Stimulated activated CD8-positive, alpha-beta memory T cell treated with anti-CD3 and anti-CD28 coated beads, Interleukin-4, amount 100 ng/mL, for 4 hours (primary cell): Measurements from ENCODE around the gene TBC1D32.
"Not testable (repeated sequence)": the region's sequence is repeated elsewhere in the genome, so short reads cannot be mapped to it uniquely, and the experiment has no call there.

Source experiments
- DNase-seq, 2 donors: peaks; one replicate each; pipeline ENCODE4 v3.0.0-alpha.2; 2020; ENCODE audit warnings: low read depth in 2 of 2, low spot score in 1 of 2

Gene TBC1D32

DNA sequence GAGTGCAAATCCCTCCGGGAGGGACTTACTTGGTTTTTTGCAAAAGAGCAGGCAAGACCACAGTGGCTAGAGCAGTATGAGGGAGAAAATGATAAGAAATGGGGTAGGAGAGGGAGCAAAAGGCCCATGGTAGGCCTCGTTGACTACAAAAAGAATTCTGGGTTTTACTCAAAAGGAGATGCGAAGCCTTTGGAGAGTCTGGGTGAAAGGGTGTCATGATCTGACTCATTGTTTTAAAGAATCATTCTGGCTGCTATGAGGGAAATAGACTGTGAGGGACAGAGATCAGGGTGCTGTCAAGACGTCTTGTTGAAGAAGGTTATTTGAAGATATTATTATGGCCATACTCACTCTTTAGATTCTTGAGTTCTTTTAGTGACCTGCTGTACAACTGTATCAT is 13.0 kb downstream of the TBC1D32 start:
- no peak for DNase-seq

DNA sequence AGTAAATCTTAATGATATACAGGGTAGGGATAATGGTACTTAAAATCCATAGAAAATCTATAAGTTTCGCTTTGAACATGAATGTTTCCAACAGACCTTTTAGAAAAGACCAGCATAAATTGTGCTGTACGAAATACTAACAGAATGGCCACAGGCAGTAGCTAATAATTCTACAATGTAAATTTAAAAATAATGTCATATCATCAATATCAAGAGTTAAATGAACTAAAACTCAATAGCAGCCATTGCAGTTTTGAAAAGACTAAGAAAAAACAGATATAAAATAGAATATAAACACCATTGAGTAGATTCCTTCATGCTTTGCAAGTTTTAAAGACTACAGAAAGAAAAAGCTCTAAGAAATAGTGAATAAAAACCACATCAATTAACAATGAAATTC is 14.7 kb downstream of the TBC1D32 start:
- DNase-seq: no peak

DNA sequence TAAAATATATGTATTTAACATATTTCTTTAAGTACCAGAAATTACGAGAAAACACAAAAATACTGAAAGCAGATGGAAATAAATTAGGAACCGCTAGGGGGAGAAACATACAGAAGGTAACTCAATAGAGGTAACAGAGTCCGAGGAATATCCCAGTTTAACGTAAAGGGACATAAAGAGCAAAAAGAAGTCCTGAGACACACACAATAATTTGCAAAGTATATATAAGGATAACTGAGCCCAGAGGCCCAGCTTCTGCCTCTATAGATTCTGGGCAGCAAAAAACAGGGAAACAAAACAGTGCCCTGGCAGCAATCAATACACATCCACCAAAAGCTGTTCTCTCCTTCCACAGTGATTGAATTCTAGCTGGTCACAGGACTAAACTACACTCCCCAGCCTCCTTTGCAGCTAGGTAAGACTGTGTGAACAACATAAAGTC is 15.1 kb downstream of the TBC1D32 start:
- DNase-seq: no peak

DNA sequence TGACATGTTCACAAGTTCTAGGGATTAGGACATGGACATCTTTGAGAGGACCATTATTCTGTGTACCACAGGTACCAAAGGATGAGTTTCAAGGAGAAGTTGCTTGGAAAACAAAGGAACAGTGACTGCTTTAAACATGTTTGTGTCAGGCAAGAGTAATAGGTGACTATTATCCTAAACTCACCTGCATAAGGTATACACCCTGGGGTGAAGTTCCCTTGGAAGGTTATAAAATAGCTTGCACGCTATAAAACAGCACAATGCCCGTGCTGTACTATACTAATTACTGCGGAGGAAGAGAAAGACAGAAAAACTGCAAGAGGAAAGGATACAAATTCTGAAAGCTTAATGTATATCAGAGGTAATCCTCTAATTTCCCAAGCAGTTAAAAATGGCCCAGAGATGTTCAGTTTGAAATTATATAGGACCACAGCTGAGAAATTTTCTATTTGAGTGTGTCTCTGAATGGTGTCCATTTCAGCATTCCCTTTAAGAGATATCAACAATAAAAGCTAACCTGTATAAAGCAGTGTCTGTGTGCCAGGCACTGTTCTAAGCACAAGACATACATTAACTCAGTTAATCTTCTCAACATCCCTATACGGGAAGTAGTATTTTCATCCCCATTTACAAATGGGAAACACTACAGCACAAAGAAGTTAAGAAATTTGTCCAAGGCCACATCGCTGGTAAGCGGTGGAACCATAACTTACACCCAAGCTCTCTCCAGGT is 19.7 kb downstream of the TBC1D32 start:
- no peak for DNase-seq

DNA sequence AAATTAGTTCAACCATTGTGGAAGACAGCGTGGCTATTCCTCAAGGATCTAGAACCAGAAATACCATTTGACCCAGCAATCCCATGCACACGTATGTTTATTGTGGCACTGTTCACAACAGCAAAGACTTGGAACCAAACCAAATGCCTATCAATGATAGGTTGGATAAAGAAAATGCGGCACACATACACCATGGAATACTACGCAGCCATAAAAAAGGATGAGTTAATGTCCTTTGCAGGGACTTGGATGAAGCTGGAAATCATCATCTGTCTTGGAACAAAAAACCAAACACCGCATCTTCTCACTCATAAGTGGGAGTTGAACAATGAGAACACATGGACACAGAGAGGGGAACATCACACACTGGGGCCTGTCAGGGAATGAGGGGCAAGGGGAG is 22.5 kb downstream of the TBC1D32 start:
- DNase-seq: not testable (repeated sequence)

DNA sequence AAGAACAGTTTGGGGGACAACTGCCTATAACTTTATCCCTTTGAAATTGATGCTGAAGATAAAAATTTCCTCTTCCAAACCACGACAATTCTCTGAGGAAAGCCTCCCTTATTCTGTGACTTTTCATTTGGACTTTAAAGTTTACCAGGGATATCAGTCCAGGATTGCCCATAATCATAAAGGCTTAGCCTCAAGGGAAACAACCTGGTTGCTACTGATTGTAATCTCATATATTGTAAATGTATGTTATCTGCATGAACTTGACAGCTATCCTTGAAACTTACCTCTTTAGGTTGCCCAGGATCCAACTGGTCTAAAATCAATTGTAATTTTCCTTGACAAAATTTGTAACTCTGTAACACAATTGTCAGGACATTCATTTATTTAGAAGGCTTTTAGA is 23.8 kb downstream of the TBC1D32 start:
- DNase-seq: no peak

DNA sequence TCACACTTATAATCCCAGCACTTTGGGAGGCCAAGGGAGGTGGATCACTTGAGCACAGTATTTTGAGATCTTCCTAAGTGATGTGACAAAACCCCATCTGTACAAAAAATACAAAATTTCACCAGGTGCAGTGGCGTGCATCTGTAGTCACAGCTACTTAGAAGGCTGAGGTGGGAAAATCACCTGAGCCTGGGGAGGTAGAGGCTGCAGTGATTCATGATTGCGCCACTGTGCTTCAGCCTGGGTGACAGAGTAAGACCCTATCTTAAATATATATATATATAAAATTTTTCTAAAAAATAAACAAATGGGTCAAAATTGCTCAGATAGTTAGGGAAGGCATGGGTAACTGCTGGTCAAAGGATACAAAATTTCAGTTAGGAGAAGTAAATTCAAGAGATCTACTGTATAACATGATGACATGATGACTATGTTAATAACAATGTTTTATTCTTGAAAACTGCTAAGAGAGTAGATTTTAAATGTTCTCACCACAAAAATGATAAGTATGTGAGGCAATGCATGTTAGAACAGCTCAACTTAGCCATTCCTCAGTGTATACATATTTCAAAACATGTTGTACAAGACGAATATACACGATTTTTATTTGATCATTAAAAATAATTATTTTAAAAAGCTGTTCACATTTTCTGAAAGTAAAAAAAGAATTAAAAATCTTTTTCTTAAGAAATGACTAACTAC is 24.4 kb downstream of the TBC1D32 start:
- DNase-seq: no peak

DNA sequence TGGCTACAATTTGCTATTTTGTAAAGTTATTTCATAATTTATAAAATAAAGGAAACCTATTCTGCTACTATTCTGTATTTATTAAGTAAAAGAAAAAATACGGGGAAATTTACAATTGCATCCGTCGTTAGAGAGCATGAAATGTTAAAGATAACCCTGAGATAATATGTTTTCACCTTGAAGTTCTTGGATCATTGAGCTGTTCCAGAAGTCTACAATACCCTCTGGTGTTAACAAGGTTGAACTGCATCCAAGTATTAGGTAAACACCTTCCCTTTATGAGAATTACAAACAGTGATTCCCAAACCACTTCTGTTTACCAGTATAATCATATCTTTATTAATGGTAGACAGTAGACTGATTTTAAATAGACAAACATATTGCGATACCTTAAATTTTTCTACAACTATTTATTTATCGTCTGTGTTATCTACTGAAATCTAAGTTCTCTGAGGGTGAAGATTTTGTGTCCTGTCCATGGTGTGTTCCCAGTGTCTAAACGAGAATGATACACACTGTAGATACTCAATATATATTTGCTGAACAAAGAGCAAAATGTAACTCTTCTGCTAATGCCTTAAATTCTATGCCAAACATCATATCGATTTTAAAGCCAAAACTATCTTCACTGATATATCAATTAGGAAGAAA is 28.2 kb downstream of the TBC1D32 start:
- no peak for DNase-seq

DNA sequence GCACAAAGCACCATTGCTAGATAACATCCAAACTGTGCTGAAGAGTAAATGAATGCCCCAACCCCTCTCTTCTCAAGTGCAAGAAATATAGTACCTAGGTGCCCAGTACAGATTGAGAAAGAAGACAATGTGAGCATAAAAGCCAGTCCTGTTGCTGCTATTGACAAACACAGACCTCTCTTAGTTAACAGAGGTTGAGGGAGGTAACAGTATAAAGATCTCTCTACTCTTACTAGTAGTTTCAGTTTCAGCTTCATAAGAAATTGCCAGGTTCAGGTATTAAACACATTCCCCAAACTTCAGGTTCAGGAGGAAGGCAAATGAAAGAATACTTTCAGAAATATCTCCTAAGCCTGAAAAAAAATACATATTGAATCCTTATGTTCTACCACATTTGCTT is 31.4 kb downstream of the TBC1D32 start:
- no peak for DNase-seq

DNA sequence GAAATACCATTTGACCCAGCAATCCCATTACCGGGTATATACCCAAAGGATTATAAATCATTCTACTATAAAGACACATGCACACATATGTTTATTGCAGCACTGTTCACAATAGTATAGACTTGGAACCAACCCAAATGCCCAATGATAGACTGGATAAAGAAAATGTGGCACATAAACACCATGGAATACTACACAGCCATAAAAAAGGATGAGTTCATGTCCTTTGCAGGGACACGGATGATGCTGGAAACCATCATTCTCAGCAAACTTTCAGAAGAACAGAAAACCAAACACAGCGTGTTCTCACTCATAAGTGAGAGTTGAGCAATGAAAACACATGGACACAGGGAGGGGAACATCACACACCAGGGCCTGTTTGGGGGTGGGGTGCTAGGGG is 33.1 kb downstream of the TBC1D32 start:
- not testable (repeated sequence) for DNase-seq

DNA sequence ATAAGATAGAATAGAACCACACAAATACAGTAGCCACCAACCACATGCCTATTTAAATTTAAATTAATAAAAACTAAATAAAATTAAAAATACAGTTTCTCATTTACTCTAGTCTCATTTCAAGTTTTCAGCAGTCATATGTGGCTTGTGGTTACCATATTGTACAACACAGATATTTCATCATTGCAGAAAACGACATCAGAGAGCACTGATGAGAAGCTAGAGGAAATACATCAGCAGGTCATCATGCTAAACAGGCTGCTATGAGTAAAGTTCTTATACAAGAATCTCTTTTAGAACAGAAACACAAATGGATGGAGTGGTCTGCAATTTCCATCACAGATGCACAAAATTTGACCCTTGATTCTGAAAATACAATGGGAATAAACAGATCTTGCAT is 36.6 kb downstream of the TBC1D32 start:
- no peak for DNase-seq

DNA sequence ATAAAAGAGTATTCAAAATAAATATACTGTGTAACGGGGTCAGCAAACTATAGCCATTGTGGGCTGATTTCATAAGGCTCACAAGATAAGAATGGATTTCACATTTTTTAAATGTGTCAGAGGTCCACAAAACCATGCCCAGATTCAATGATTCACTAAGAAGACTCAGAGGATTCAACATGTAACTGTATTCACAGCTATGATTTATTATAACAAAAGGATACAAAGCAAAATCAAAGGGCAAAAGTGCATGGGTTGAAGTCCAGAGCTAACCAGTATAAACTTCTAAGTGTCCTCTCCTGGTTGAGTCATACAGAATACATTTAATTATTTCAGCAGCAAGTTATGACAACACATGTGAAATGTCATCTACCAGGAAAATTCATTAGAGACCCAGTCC is 49.2 kb downstream of the TBC1D32 start:
- DNase-seq: no peak

DNA sequence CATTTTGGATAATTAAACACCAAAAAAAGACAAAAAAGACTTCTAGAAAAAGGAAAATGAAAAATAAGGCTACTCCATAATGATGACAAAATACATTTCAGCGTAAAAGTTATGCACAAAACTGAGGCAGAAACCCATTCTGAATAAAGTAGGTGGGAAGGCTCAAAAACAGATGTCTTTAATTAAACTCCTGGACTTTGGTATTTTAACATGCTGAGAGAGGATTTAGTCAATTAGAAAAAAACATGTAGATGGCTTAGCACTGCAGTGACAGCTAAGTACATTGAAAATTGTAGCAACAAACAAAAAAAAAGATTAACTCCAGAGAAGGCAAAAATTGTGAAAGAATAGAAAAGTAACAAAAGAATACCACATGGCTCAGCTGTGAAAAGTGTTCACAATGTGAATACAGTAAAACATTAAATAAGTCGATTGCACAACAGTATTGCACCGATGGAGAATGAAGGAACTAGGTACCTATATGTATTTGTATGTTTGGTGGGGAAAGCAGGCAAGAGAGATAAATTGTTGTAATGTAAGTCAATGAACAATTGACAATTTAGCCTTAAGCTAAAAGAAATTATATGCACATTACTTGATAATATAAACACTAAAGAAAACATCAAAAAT is 59.5 kb downstream of the TBC1D32 start:
- DNase-seq: no peak

DNA sequence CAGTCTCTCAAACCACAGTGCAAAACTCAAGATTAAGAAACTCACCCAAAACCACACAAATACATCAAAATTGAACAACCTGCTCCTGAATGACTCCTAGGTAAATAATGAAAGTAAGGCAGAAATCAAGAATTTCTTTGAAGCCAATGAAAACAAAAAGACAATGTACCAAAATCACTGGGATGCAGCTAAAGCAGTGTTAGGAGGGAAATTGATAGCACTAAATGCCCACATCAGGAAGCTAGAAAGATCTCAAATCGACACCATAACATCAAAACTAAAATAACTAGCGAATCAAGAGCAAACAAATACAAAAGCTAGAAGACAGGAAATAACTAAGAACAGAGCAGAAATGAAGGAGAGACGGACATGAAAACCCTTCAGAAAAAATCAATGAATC is 70.5 kb downstream of the TBC1D32 start:
- no peak for DNase-seq

DNA sequence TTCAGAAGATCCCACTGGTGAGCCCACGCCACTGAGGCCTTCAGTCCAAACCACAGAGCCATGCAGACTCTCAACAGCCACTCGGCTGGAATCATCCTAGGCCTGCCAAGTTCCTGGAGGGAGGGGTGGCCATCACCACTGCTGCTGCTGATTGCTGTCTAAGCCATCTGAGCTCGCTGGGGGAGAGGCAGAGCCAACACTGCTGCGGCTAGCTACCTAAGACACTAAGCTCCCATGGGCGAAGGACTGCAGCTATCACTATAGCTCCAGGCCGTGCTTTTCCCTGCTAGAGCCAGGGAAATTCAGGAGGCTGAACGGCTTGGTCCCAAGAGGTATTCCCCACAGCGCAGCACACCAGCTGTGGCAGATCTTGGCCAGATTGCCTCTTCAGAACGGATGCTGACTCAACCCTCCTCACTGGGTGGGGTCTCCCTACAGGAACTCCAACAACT is 73.6 kb downstream of the TBC1D32 start:
- DNase-seq: no peak

DNA sequence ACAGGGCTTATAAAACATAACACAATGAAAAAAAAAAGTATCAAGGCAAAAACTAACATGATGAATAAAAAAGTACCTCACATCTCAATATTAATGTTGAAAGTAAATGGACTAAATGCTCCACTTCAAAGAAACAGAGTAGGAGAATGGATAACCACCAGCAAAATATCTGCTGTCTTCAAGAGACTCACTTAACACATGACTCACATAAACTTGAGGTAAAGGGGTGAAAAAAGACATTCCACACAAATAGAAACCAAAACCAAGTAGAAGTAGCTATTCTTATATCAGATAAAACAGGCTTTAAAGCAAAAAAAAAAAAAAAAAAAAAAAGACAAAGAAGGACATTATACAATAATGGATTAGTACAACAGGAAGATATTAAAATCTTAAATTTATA is 86.9 kb downstream of the TBC1D32 start:
- no peak for DNase-seq

DNA sequence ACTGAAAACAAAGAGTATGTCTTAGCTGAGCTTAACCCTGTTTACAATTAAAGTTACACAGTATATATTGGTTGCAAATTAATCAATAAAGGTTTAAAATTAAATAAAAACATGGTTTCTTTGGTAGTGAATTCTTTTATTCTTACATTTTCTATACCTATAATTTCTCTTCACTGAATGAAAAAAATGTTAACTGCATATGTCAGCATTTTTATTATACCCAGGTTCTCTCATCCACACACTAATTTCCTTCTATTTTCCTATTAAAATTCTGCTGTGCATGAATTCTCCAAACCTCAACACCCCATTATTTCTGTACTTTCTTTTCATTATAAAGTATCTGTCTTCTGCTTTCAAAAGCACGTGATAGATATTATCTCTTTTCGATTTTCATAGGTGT is 91.9 kb downstream of the TBC1D32 start:
- no peak for DNase-seq

DNA sequence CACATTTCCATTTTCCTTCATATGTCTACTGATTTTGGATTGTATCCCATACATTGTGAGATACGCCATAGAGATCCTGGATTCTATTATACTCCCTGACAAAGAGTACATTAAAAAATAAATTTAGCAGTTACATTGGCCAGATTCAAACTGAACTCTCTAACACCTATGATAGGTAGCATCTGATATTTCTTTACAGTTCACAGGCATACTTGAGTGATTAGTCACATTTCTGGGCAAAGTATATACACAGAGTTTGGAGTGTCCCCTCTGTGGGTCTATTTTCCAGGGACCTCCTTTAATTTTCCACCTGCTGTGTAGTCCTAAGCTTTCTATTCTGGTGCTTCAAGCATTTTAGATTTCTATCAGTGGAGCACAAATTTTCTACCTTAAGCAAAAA is 96.4 kb downstream of the TBC1D32 start:
- no peak for DNase-seq

DNA sequence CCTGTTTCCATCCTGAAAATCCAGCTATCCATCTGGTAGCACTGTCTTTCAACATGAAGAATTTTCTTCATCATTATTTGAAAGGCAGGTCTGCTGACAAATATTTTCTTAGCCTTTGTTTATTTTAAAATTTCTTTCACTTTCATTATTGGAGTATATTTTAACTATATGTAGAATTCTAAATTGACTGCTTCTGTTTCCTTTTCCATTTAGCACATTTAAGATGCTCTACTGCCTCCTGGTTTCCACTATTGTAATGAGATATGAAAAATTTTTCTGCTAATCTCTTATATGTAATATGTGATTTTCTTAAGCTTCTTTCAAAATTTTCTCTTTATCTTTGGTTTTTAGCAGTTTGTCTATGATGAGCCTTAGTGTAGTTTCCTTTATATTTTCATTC is 97.3 kb downstream of the TBC1D32 start:
- no peak for DNase-seq

DNA sequence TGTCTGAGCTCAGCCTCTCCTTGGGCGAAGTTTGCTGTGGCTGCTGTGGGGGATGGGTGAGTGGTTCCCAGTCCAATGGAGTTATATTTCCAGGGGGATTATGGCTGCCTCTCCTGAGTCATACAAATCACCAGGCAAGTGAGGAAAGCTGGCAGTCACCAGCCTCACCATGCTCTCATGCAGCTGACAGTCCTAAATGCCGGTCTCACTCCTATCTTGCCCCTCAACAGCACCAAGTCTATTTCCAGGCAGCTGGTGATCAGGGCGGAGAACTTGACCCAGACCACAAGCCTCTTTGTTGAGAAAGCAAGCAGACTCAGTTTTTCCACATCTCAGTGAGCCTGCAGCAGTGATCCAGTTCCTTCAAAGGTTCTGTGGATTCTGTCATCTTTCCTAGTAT is 98.9 kb downstream of the TBC1D32 start:
- no peak for DNase-seq

DNA sequence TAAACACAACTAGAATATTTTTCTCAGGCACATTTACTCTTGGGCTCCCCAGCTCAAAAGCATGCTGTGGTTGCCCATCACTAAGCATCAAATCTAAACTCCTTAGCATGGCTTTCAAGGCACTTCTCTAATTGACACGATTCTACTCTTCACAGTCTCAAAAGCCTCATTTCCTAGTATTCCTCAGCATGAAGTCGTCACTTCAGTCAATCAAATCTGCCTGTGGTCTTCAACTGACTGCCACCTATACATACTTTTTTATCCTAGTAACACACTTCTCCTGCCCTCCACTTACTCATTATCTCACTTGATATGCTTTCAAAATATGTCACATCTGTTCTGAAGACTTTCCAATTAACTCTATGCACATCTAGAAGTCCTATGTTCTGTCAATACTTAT is 110.3 kb downstream of the TBC1D32 start:
- no peak for DNase-seq

DNA sequence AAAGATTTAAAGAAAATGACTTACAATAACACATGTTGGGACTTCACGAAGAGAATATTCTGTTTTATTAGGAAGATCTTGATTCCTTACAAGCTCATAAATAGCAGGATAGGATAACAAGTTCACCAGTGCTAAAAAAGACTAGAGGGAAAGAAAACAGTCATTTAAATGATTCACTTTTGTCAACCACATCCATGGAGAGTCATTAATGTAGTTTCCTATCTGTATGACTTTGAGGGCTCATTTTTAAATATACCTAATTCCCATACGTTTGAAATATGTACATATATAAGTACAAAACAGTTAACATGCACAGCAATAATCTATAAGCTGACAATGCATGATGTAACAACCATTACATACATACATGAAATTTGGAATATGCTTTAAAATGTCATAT is 111.1 kb downstream of the TBC1D32 start:
- no peak for DNase-seq
